DMS79 treated with DMSO at 0.1 percent for 48 hours (cell line): Measurements from ENCODE around the gene CLEC4A.
"Not testable (repeated sequence)": the region's sequence is repeated elsewhere in the genome, so short reads cannot be mapped to it uniquely, and the experiment has no call there.

Experiments
- DNase-seq: peaks from one replicate; lab custom pipeline; 2025; lab: John Stamatoyannopoulos, UW

The CLEC4A gene

GRCh38 chr12:8133636-8134397 lies 10.4 kb downstream of the CLEC4A start:
- not testable (repeated sequence) for DNase-seq

GRCh38 chr12:8134398-8134930 lies 11.0 kb downstream of the CLEC4A start:
- DNase-seq: not testable (repeated sequence)

- not testable (repeated sequence) for DNase-seq
These were observed 18.2 kb downstream of the CLEC4A start for GRCh38 chr12:8141647-8142046.

- no peak for DNase-seq
These were observed 19.8 kb downstream of the CLEC4A start for GRCh38 chr12:8143261-8143660.

- peak; percentile 12 for DNase-seq
These were observed 22.5 kb downstream of the CLEC4A start for GRCh38 chr12:8145754-8146441.

- DNase-seq: no peak
These were observed 23.0 kb downstream of the CLEC4A start for GRCh38 chr12:8146442-8146771.

- no peak for DNase-seq
These were observed 31.1 kb downstream of the CLEC4A start for GRCh38 chr12:8154526-8154925.

- DNase-seq: no peak
These were observed 33.0 kb downstream of the CLEC4A start for GRCh38 chr12:8156416-8156815.

- DNase-seq: no peak
These were observed 33.4 kb downstream of the CLEC4A start, which contains the start of gene ZNF705A for GRCh38 chr12:8156845-8157244. ZNF705A (plus strand) TSS chr12:8157015; CDS start chr12:8172626, 15,611 bp downstream.

GRCh38 chr12:8157484-8158198 lies 34.2 kb downstream of the CLEC4A start:
- no peak for DNase-seq

GRCh38 chr12:8172911-8173310 lies 49.5 kb downstream of the CLEC4A start:
- not testable (repeated sequence) for DNase-seq

GRCh38 chr12:8179989-8180585 lies 56.7 kb downstream of the CLEC4A start:
- peak; percentile 11 for DNase-seq

GRCh38 chr12:8181271-8181670 lies 57.9 kb downstream of the CLEC4A start:
- DNase-seq: not testable (repeated sequence)

GRCh38 chr12:8182923-8183322 lies 59.5 kb downstream of the CLEC4A start:
- DNase-seq: not testable (repeated sequence)

- DNase-seq: not testable (repeated sequence)
These were observed 59.9 kb downstream of the CLEC4A start for GRCh38 chr12:8183346-8183745.

GRCh38 chr12:8184206-8184605 lies 60.8 kb downstream of the CLEC4A start:
- DNase-seq: not testable (repeated sequence)

GRCh38 chr12:8188088-8188487 lies 64.7 kb downstream of the CLEC4A start:
- not testable (repeated sequence) for DNase-seq
